GM12874 (cell line): Measurements from ENCODE around the gene ZCCHC7.

Experiments used
- TF ChIP-seq, protein P1 (sequence below): IDR thresholded peaks from 2 replicates; pipeline ENCODE4 v1.5.1; 2011; ENCODE audit warnings: low read depth, mild to moderate bottlenecking, control low read depth, low read length, moderate library complexity; ENCODE audit not compliant: insufficient read depth

The ZCCHC7 gene

DNA sequence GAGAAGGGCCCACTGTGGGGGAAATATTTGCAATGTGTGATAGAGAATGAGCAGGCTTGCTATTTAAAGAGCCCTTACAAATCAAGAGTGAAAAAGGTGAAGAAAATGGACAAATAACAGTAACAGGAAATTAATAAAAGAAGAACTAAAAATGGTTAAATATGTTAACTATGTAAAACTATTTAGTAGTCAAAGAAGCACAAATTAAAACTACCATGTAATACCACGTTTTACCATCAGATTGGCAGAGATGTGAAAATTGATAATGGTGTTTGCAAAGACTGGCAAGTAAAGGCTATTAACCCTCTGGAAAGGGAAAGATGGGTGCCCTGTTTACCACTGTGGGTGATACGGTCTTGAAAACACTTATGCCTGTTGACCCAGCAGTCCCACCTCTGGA is 279.0 kb downstream of the ZCCHC7 start:
- TF ChIP-seq, protein P1, sequence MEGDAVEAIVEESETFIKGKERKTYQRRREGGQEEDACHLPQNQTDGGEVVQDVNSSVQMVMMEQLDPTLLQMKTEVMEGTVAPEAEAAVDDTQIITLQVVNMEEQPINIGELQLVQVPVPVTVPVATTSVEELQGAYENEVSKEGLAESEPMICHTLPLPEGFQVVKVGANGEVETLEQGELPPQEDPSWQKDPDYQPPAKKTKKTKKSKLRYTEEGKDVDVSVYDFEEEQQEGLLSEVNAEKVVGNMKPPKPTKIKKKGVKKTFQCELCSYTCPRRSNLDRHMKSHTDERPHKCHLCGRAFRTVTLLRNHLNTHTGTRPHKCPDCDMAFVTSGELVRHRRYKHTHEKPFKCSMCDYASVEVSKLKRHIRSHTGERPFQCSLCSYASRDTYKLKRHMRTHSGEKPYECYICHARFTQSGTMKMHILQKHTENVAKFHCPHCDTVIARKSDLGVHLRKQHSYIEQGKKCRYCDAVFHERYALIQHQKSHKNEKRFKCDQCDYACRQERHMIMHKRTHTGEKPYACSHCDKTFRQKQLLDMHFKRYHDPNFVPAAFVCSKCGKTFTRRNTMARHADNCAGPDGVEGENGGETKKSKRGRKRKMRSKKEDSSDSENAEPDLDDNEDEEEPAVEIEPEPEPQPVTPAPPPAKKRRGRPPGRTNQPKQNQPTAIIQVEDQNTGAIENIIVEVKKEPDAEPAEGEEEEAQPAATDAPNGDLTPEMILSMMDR: no peak

DNA sequence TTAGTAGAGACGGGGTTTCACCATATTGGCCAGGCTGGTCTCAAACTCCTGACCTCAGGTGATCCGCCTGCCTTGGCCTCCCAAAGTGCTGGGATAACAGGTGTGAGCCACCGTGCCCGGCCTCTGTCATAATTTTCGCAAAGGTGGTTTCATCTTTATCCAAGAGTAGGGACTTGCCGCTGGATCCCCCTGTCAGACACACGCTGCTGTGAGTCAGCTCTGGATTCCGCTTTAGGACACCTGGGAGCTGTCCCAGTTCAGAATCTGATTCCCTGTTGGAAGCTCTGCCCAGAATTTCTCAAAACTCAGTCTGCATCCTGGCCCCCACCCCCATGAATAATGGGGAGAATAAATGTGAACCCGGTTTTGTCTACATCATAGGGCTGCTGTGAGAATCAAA is 284.2 kb downstream of the ZCCHC7 start:
- TF ChIP-seq, protein P1: no peak

DNA sequence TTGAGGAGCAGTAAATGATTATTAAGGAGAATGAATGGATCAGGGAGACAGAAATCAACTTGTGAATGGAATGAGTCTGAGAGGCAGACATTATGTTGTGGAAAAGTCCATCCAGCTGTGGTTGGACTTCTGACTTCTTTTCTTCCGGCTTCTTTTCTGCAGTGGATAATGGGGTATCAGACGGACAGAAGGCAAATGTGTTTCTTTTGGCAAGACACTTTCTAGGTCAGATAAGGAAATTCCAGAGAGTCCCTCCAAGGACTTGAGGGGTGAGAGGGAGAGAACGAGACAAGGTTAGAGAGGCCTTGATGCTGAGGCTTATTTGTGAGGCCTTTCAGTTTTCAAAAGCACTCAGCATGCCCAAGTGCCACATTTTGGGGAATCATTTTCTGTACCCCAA is 285.0 kb downstream of the ZCCHC7 start:
- TF ChIP-seq, protein P1: no peak

DNA sequence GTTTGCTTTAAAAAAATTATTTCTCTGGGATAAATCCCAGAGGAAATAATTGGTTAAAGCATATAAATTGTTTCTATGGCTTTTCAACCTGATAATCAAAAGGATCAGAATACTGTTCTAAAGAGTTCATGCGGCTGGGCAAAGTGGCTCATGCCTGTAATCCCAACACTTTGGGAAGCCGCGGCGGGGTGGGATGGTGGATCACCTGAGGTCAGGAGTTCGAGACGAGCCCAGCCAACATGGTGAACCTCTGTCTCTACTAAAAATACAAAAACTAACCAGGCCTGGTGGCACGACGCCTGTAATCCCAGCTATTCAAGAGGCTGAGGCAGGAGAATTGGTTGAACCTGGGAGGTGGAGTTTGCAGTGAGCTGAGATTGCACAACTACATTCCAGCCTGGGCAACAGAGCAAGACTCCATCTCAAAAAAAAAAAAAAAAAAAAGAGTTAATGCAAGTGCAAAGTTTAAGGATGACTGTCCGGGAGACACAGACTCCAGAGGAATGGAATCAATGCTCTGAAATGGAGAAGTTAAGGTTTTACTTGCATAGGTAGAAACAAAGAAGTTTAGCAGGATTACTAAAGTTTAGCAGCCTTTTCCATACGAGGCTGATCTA is 285.5 kb downstream of the ZCCHC7 start:
- TF ChIP-seq, protein P1: no peak

DNA sequence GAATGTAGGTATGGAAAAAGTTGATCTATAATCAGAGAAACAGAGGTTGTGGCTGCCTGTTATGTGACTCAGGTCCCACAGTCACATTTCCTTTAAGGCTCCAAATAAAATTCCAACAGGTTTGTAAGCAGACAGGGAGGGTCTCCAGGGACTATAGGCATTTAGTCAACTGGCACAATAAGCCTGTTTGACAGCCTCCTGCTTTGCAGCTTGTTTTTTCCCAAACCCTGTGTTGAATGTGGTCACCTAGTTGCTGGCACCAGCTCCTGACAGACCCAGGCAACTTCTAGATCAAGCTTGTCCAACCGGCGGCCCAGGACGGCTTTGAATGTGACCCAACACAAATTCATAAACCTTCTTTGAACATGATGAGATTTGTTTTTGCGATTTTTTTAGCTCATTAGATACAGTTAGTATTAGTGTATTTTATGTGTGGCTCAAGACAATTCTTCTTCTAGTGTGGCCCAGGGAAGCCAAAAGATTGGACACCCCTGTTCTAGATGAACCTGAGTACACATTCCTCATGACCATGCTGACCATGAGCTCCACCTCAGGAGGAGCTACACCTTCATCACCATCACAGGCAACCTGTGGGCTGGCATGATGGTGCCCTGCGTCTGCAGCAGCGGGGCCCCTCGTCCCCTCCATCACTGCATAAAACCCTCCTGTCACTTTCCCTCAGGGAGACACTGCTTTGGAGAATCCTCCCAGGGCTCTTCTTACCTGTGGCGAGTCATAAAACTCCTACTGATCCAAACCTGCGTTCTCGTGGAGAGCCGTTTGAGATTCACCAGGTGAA is 286.4 kb downstream of the ZCCHC7 start:
- TF ChIP-seq, protein P1: no peak

DNA sequence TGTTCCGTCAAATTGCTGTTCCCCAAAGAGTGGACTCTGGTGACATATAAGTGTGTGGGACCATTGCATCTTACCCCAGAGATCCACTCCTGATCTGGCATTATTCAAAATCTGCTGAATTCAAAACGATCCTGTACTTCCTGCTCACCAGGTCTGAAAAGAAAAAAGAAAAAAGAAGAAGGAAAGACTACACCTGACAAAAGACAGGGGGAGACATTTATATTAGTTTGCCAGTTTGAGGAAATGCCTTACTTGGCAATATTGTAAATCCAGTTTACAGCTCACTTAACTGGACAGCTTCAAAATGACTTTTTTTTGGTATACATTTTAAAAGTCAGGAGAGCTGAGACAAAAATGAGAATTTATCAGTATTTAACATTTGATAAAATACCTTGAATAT is 287.1 kb downstream of the ZCCHC7 start:
- TF ChIP-seq, protein P1: no peak; the same call in 1 of the 2 replicates
